Adipocyte (in vitro differentiated cells): ENCODE measurements around the gene COL4A2.
"Not testable (repeated sequence)": the region's sequence is repeated elsewhere in the genome, so short reads cannot be mapped to it uniquely, and the experiment has no call there.

ENCODE experiments used
- DNase-seq: peaks from one replicate; pipeline ENCODE4 v3.0.0-alpha.2; 2015; ENCODE audit warnings: low read depth
- H3K27me3 ChIP-seq: replicated peaks from 2 replicates; pipeline ENCODE4 v1.7.0; 2013; ENCODE audit warnings: mild to moderate bottlenecking, low read length, moderate library complexity; ENCODE audit not compliant: control insufficient read depth, insufficient read depth
- H3K36me3 ChIP-seq: 2 replicates; pipeline ENCODE4 v1.7.0; 2013; ENCODE audit warnings: low read length, mild to moderate bottlenecking, moderate library complexity; ENCODE audit not compliant: control insufficient read depth, insufficient read depth, severe bottlenecking
- H3K4me1 ChIP-seq: 2 replicates; pipeline ENCODE4 v1.7.0; 2013; ENCODE audit warnings: mild to moderate bottlenecking, low read length, moderate library complexity; ENCODE audit not compliant: control insufficient read depth, insufficient read depth
- H3K4me3 ChIP-seq: 2 replicates; pipeline ENCODE4 v1.7.0; 2013; ENCODE audit warnings: mild to moderate bottlenecking, low read length, moderate library complexity
- H3K9ac ChIP-seq: 2 replicates; pipeline ENCODE4 v1.7.0; 2013; ENCODE audit warnings: mild to moderate bottlenecking, low read length, moderate library complexity
- H3K9me3 ChIP-seq: 2 replicates; pipeline ENCODE4 v1.7.0; 2013; ENCODE audit warnings: mild to moderate bottlenecking, low read length, moderate library complexity; ENCODE audit not compliant: control insufficient read depth

The COL4A2 gene

DNA sequence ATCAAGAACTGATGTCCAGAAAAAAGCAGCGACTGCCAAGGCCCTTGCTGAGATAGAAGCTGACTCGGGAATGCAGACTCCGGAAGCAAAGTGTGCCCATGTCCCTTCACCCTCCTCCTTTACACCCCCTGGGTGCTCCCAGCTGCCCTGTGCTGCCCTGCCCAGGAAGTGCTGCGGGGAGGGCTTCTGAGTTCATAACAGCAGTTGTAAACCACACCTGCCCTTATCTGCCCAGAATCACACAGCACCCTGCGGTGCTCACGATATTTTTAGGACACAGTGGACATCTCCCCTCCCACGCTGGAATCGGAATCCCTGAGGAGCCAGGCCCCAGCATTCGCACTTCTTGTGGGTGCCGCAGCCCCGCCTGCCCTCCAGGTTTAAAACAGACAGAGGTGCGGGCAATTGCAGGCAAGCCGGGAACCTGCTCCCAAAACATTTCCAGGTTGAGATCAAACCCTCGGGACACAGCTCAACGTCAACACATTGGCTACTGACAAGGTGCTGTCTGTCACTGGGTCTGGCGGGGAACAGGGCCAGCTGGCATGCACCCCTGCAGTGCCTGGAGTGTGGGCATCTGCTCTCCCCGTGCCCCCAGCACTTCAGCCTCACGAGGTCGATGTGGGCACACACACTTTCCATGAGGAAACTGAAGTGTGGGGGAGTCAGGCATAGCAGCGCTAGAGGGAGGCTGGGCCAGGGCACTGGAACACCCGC is 217.6 kb downstream of the COL4A2 start:
- no peak for DNase-seq
- H3K4me3 ChIP-seq: no peak overlapping the region
- peaks cover 13% of the 10 kb centered on the region for H3K36me3 ChIP-seq
- H3K4me1 ChIP-seq: peaks cover 53% of the 10 kb centered on the region
- H3K9ac ChIP-seq: no peak overlapping the region
- H3K27me3 ChIP-seq: no peaks in the 10 kb centered on the region
- no peaks in the 10 kb centered on the region for H3K9me3 ChIP-seq

DNA sequence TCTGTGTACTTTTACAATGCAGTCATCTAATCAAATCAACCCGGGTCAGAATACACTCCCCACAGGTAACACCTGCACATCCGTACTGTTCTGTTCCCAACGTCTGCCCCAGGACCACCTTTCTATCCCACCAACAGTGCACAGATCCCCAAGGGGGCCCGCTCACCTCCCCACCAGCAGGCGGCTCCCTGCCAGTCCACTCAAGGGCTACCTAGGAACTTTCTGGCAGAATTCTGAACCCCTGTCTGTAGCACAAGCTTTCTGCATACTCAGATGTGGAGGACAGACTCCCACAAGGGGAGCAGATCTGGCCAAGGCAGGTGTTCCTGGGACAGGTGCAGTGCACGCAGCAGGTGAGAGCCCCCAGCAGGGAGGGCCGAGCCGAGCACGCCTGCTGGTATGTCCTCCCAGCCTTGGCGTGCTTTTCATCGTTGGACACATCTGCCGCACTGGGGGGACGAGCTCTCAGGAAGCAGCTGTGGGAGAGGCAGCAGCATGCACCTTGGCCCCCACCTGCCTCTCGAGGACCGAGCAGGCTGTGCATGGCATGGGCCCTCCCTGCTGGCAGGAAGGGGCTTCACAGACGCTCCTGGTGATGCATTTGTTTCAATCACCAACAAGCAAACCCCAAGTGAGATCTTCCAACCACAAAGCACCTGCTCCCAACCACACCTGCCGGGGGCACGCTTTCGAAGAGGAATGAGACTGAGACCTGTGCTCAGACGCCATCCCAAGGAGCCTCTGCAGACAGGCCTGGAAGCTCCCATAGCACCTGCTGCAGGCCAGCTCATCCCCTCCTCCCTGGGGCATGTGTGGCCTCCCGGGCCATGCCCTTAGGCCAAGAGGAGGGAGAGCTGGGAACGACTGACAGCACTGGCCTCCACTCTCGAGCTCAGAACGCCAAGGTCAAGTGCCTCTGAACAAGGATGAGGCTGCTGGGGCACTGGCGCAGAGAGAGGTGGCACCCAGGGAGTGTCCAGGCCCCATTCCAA is 218.5 kb downstream of the COL4A2 start:
- no peak for DNase-seq
- Histone ChIP-seq H3K4me3 (no peak overlapping the region), H3K27me3 (no peaks in the 10 kb centered on the region), H3K36me3 (peaks cover 9% of the 10 kb centered on the region), H3K9me3 (no peaks in the 10 kb centered on the region), H3K4me1 (peaks cover 44% of the 10 kb centered on the region), H3K9ac (no peak overlapping the region)

DNA sequence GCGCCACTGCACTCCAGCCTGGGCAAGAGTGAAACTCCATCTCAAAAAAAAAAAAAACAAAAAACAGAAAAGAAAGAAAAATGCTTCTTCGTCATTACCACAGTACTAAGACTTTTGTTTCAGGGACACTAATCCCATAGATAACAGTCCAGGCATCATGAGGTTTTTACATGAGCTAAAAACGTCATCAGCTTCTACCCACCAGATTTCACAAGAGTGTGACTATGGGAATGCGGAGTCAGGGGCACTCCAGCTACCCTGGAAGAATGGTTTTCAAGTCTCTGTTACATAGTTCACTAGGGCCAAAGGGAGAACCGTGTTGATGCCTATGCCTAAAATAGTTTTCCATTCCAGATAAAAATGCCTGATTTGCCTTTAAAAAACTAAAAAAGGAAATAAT is 221.3 kb downstream of the COL4A2 start:
- Histone ChIP-seq H3K27me3 (no peaks in the 10 kb centered on the region), H3K9ac (peak overlapping the region; percentile 11), H3K4me1 (peaks cover 25% of the 10 kb centered on the region), H3K4me3 (no peak overlapping the region), H3K9me3 (peaks cover 7% of the 10 kb centered on the region), H3K36me3 (peaks cover 16% of the 10 kb centered on the region)
- no peak for DNase-seq

DNA sequence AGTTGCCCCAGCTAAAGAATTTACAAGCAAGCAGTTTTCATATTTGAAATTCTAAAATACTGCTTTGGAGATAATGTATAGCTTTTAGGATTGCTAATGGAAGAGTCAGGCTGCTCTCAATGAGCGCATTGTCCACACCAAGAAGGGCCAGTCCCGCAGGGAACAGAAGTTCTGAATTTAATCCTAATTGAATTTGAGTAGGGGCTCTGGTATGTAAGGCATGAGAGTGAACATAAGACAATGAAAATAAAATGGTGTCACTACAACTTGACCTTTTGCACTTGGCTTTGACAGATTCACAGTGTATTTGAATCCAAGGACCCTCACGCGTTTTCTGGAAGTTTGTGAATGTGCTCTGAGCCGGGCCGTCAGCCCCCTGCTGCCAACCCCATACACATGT is 221.8 kb downstream of the COL4A2 start:
- no peak for DNase-seq
- H3K4me1 ChIP-seq: peaks cover 25% of the 10 kb centered on the region
- H3K36me3 ChIP-seq: peaks cover 12% of the 10 kb centered on the region
- peaks cover 7% of the 10 kb centered on the region for H3K9me3 ChIP-seq
- no peaks in the 10 kb centered on the region for H3K27me3 ChIP-seq
- H3K4me3 ChIP-seq: no peak overlapping the region
- peak overlapping the region; percentile 11 for H3K9ac ChIP-seq

DNA sequence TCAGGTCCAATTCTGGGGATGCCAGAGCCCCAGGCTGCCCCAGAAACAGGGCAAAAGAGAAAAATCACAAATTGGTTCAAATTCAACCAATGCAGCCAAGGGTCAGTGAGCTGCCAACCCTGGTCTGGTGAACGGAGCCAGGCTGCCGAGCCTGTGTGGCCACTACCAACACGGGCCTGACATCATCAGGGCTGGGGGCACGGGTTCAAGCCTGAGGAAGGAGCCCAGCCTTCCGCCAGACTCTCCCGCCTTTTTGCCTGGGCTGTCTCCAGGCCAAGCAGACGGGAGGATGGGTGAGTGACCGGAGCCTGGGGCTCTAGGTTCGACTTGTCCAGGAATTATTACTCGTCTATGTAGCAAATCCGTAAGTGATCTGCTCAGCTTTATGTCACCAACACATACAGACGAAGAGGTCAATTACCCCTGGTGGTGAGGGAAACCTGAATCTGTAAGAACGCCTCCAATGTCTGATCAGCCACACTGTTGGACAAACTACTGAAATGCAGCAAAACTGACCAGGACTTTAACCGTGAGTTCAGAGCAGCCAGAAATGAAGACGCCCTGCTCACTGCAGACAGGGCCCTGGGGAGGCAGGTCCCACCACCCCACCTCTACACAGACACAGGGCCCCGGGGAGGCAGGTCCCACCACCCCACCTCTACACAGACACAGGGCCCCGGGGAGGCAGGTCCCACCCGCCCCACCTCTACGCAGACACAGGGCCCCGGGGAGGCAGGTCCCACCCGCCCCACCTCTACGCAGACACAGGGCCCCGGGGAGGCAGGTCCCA is 222.6 kb downstream of the COL4A2 start:
- H3K4me3 ChIP-seq: no peak overlapping the region
- DNase-seq: no peak
- H3K4me1 ChIP-seq: peaks cover 25% of the 10 kb centered on the region
- H3K9me3 ChIP-seq: peaks cover 7% of the 10 kb centered on the region
- H3K27me3 ChIP-seq: no peaks in the 10 kb centered on the region
- no peak overlapping the region for H3K9ac ChIP-seq
- H3K36me3 ChIP-seq: peaks cover 12% of the 10 kb centered on the region

DNA sequence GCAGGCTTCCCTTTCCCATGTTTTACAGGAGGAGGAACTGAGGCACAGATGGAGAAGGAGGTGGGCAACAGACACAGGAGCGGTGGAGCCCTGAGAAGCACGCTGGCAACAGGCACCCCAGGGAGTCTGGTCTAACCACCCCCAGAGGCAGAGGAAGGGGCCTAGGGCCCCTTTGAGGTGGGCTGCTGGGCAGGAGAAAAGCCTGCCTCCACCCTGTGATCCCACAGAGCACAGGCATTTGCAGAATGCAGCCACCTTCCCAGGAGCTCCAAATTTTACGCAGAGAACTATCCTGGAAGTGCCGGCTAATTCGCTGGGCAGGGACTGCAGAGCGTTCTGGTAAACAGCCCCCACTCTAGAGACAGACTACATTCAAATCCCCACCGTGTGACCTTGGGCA is 224.0 kb downstream of the COL4A2 start:
- no peaks in the 10 kb centered on the region for H3K27me3 ChIP-seq
- no peak for DNase-seq
- no peak overlapping the region for H3K4me3 ChIP-seq
- peaks cover 7% of the 10 kb centered on the region for H3K9me3 ChIP-seq
- H3K36me3 ChIP-seq: peaks cover 12% of the 10 kb centered on the region
- peaks cover 25% of the 10 kb centered on the region for H3K4me1 ChIP-seq
- no peak overlapping the region for H3K9ac ChIP-seq

DNA sequence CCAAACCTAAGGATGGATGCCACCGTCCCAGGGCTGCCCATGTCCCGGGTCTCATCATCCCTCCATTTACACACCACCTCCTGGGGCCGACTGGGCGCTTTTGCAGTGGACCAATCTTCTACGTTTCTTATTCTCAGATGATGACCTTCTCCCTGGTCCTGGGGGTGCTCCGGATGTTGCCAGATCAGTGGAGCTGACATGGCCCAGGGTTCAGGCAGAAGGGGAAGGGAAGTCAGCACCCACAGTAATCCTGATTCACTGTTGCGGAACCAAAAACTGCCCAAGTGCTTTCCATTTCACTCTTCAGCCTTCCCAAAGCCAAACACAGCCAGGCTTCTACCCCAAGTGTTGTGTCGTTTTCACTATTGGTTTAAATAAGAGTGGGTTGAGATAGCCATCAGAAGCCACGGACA is 224.6 kb downstream of the COL4A2 start:
- H3K36me3 ChIP-seq: peaks cover 12% of the 10 kb centered on the region
- no peak for DNase-seq
- H3K27me3 ChIP-seq: no peaks in the 10 kb centered on the region
- peaks cover 25% of the 10 kb centered on the region for H3K4me1 ChIP-seq
- H3K9me3 ChIP-seq: peaks cover 7% of the 10 kb centered on the region
- H3K9ac ChIP-seq: no peak overlapping the region
- no peak overlapping the region for H3K4me3 ChIP-seq

DNA sequence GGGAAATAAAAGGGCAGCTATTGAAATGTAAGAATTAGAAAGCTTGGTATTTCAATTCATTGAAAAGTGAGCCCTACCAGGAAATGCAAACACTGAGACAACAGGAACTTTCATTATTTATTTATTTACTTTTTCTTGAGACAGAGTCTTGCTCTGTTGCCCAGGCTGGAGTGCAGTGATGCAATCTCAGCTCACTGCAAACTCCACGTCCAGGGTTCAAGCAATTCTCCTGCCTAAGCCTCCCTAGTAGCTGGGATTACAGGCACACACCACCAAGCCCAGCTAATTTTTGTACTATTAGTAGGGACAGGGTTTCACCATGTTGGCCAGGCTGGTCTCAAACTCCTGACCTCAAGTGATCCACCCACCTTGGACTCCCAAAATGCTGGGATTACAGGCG is 225.2 kb downstream of the COL4A2 start:
- not testable (repeated sequence) for H3K9me3 ChIP-seq, H3K4me3 ChIP-seq, DNase-seq, H3K9ac ChIP-seq, H3K27me3 ChIP-seq
- H3K4me1 ChIP-seq: peaks cover 22% of the 10 kb centered on the region
- H3K36me3 ChIP-seq: peaks cover 12% of the 10 kb centered on the region

DNA sequence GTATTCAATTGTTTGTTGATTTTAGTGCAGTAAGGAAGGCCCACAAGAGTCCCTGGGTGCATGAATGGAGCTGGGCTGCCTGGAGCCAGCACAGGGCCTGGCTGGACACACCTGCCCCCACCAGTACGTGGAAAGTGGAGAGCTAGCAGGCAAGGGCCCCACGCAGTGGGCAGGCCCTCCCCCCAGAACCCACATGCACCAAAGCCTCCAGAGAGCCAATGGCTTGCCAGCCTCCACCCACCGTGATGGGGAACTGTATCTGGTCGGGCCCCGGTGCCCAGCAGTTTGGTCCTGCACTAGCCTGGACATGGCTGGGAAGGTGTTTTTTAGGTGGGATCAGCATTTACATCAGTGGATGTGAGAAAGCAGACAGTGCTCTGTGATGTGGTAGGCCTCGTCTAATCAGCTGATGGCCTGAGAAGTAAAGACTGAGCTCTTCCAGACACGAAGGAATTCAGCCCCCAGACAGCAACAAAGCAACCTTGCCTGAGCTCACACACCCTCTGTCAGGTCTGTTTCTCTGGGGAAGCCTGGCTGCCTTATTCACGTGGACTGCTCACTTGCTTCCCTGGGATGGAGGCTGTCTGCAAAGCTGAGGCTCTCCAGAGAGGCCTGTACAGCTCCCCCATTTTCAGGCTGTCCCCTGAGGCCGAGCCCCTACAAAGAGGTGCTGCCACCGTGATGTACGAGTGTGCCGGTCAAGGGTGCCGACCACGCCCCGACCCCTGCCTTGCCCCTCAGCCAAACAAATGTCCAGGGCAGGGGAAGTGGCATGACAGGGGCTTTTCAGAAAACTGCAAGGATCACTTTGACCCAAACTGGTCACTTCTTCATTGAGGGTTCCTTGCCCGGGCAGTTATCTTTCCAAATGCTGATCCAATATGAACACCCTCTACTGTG is 226.9 kb downstream of the COL4A2 start:
- Histone ChIP-seq H3K27me3 (no peaks in the 10 kb centered on the region), H3K4me1 (peaks cover 13% of the 10 kb centered on the region), H3K4me3 (no peak overlapping the region), H3K9ac (no peak overlapping the region), H3K36me3 (peaks cover 12% of the 10 kb centered on the region), H3K9me3 (peaks cover 7% of the 10 kb centered on the region)
- no peak for DNase-seq

DNA sequence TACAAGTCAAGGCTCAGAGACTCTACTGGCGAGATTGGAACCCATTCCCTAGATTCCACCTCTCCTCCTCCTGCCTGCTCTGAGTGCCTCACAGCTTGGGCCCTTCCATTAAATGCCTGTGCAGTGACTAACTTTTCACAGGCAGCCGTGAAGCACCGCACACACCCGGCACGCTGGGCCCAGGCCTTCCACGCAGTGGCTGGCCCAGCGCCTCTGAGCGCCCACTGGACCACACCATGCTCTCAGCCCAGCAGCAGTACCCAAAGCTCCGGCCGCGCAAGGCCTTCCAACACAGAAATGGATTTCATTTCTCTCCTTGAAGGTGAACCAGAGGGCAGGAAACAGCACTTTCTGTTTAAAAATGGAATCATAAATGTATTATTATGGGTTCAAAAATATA is 228.4 kb downstream of the COL4A2 start:
- Histone ChIP-seq H3K4me1 (peaks cover 6% of the 10 kb centered on the region), H3K4me3 (no peak overlapping the region), H3K9ac (no peak overlapping the region), H3K36me3 (peaks cover 12% of the 10 kb centered on the region), H3K27me3 (no peaks in the 10 kb centered on the region), H3K9me3 (peaks cover 7% of the 10 kb centered on the region)
- no peak for DNase-seq
